Karpas-422 (cell line): ENCODE data around the gene DNAJC6. TPM values are rescaled to one million over a fixed set of nuclear protein-coding genes. Genes with fewer than 3 reads are reported as not detected.
A peak's percentile ranks its signal among the peaks of the same experiment; 100 is the strongest.

Source experiments
- DNase-seq: peaks from one replicate; pipeline ENCODE4 v3.0.0-alpha.2; 2015
- H2AFZ ChIP-seq: fragments of 200-600 bp; sonication (generic); 2 replicates; pipeline ENCODE4 v1.6.1; 2014; ENCODE audit warnings: antibody characterized with exemption, low read length, mixed read lengths
- H3K27ac ChIP-seq: fragments of 200-600 bp; sonication (generic); 2 replicates; pipeline ENCODE4 v1.5.1; 2014; ENCODE audit warnings: mild to moderate bottlenecking, low read length, moderate library complexity
- H3K27me3 ChIP-seq: fragments of 200-600 bp; sonication (generic); 2 replicates; pipeline ENCODE4 v1.6.1; 2014; ENCODE audit warnings: low read length, mixed read lengths
- H3K36me3 ChIP-seq: fragments of 200-600 bp; sonication (generic); 2 replicates; pipeline ENCODE4 v1.6.1; 2014; ENCODE audit warnings: low read length, mixed read lengths; ENCODE audit not compliant: insufficient read depth
- H3K4me1 ChIP-seq: fragments of 200-600 bp; sonication (generic); 2 replicates; pipeline ENCODE4 v1.6.1; 2014; ENCODE audit warnings: mild to moderate bottlenecking, low read length, mixed read lengths
- H3K4me2 ChIP-seq: fragments of 200-600 bp; sonication (generic); 2 replicates; pipeline ENCODE4 v1.6.1; 2014; ENCODE audit warnings: low read length, low read depth, mild to moderate bottlenecking; ENCODE audit not compliant: poor library complexity, severe bottlenecking
- H3K4me3 ChIP-seq: fragments of 200-600 bp; sonication (generic); 2 replicates; pipeline ENCODE4 v1.5.1; 2014; ENCODE audit warnings: mild to moderate bottlenecking, antibody characterized with exemption, low read length, mixed read lengths
- H3K79me2 ChIP-seq: fragments of 200-600 bp; sonication (generic); 2 replicates; pipeline ENCODE4 v1.6.1; 2014; ENCODE audit warnings: mild to moderate bottlenecking, low read length, mixed read lengths
- H3K9ac ChIP-seq: fragments of 200-600 bp; sonication (generic); 2 replicates; pipeline ENCODE4 v1.6.0; 2014; ENCODE audit warnings: low read length
- H3K9me2 ChIP-seq: fragments of 200-600 bp; sonication (generic), shearing (Covaris generic); replicated peaks from 2 replicates; pipeline ENCODE4 v1.6.0; 2014; ENCODE audit warnings: mild to moderate bottlenecking, low read length, moderate library complexity; ENCODE audit not compliant: insufficient read depth
- H3K9me3 ChIP-seq: fragments of 300-700, 200-600 bp; sonication (generic); 2 replicates; pipeline ENCODE4 v1.6.1; 2014; ENCODE audit warnings: low read length, mixed read lengths
- H4K20me1 ChIP-seq: fragments of 200-600 bp; sonication (generic); 2 replicates; pipeline ENCODE4 v1.6.1; 2014; ENCODE audit warnings: mild to moderate bottlenecking, antibody characterized with exemption, low read length, low read depth; ENCODE audit not compliant: insufficient read depth
- total RNA-seq: library from RNA; depleted of rRNA; stranded (reverse); fragments of >200 nt; shearing (Covaris generic); gene quantifications from 2 replicates; pipeline ENCODE4 v1.2.3, GENCODE V29; 2014; ENCODE audit warnings: low replicate concordance

Gene DNAJC6
- total RNA-seq, 1 experiment from 2014 or later: 0.37 TPM

GRCh38 chr1:65419681-65420589, 110.6 kb downstream of the DNAJC6 start:
- H3K4me3 ChIP-seq: peak overlapping the region; percentile 95
- no peaks in the 10 kb centered on the region for H3K9me2 ChIP-seq
- H3K9me3 ChIP-seq: no peaks in the 10 kb centered on the region
- H3K9ac ChIP-seq: peak overlapping the region; percentile 85
- H4K20me1 ChIP-seq: no peaks in the 10 kb centered on the region
- no peaks in the 10 kb centered on the region for H3K27me3 ChIP-seq
- H3K27ac ChIP-seq: no peak overlapping the region
- peak; percentile 99 for DNase-seq
- peak overlapping the region; percentile 88 for H3K4me2 ChIP-seq
- H3K79me2 ChIP-seq: peaks cover 42% of the 10 kb centered on the region
- peak overlapping the region; percentile 100 for H2AFZ ChIP-seq
- H3K36me3 ChIP-seq: 0 out of 2 replicates have a peak, but pooled peaks cover under 1% of the 10 kb centered on the region
- H3K4me1 ChIP-seq: peaks cover 38% of the 10 kb centered on the region

DNA sequence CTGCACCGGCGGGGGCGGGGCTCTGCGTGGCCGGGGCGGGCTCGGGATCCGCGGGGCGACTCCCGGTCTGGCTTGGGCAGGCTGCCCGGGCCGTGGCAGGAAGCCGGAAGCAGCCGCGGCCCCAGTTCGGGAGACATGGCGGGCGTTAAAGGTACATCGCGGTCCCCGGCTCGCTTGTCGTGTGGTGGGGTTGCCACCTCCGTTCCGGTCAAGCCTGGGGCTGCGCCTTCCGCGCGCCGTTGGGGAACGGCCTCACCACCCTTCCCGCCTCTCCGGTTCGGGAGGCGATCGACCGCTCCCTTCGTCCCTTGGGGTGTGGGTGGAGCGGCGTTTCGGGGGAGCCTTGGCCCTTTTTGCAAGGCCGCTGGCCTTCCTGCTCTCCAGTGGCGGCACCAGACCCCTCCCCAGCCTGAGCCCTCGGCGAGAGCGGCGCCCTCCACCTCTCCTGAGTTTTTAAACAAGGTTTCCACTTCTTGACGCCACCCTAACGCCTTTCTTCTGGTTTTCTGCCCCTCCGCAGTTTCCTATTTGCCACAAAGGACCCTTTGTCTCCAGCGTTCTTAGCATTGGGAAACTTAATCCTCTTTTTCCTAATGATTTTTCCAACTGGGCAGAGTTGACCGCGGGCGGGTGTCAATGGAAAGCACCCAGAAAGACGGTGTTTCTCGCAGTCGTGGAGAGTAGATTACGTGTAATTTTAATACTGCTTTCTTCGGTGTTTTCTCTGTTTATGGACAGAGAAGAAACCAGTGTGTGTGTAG, 111.4 kb downstream of the DNAJC6 start, which contains the start of the genes LEPR and LEPROT:
Gene LEPR, plus strand, starts transcription at position 79 of the 761 bp plus-strand sequence. CDS start 144,898 bp downstream, outside the sequence.
Gene LEPROT, plus strand, starts transcription at position 79 of the 761 bp plus-strand sequence. Its CDS starts 57 bp downstream, at position 136.
- Histone ChIP-seq H2AFZ (peak within 1 kb of the TSS; percentile 100), H3K4me2 (peak within 1 kb of the TSS; percentile 88), H3K4me3 (peak within 1 kb of the TSS; percentile 95), H3K27me3 (no peaks in the 10 kb centered on the region), H3K9me3 (no peaks in the 10 kb centered on the region), H3K9ac (peak within 1 kb of the TSS; percentile 85), H3K4me1 (peaks cover 38% of the 10 kb centered on the region), H4K20me1 (no peaks in the 10 kb centered on the region), H3K27ac (peak within 1 kb of the TSS; percentile 57), H3K79me2 (peaks cover 42% of the 10 kb centered on the region), H3K9me2 (no peaks in the 10 kb centered on the region), H3K36me3 (0 out of 2 replicates have a peak, but pooled peaks cover 3% of the 10 kb centered on the region)
- no peak for DNase-seq

- Histone ChIP-seq H3K9me2 (no peaks in the 10 kb centered on the region), H3K9me3 (no peaks in the 10 kb centered on the region), H3K4me3 (peak overlapping the region; percentile 95), H3K36me3 (peaks cover 3% of the 10 kb centered on the region; the same call in 1 of the 2 replicates), H3K27me3 (no peaks in the 10 kb centered on the region), H2AFZ (peak overlapping the region; percentile 22; the same call in 1 of the 2 replicates), H3K4me2 (peak overlapping the region; percentile 86), H3K9ac (peak overlapping the region; percentile 85), H4K20me1 (no peaks in the 10 kb centered on the region), H3K79me2 (peaks cover 42% of the 10 kb centered on the region), H3K27ac (peak overlapping the region; percentile 57), H3K4me1 (peaks cover 38% of the 10 kb centered on the region)
- DNase-seq: peak; percentile 65
Observed at GRCh38 chr1:65421351-65422025, 112.1 kb downstream of the DNAJC6 start.

DNA sequence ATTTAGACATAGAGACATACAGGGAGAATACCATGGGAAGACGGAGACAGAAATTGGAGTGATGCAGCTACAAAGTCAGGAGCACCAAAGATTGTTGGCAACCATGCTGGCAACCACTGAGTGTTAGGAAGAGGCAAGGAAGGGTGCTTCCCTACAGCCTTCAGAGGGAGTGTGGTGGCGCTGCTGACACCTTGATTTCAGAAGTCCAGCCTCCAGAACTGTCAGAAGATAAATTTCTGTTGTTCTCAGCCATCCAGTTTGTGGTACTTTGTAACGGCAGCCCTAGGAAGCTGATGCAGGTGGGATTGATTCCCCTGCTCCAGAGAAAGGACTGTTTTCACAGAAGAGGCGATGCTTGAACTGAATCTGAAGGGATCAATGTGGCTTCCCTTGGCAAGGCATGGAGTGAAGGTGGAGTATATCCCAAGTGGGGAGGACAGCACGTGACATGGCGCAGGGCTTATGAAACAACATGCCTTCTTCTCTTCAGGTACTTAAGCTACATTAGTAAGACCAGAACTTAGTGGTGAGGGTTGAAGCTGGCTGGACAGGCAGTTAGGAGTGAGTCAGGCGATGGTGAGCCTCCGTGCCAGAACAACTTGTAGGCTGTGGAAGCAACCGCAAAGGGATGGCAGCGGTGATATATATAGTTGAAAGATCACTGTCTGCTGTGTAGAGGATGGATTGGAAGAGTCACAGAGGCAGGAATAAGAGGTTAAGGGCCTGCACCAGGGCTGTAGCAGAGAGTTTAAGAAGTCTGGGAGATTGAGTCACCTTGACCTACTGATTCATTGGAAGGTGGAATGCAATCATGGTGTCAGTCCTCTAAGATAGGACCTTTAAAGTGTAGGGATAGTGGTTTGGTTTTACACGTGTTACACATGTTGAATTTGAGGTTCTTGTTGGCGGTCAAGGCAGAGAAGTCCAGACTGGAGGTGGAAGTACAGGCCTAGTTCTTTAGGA, 113.2 kb downstream of the DNAJC6 start:
- no peak overlapping the region for H3K27ac ChIP-seq
- H3K79me2 ChIP-seq: peaks cover 42% of the 10 kb centered on the region
- H3K9me2 ChIP-seq: no peaks in the 10 kb centered on the region

GRCh38 chr1:65423884-65424572, 114.7 kb downstream of the DNAJC6 start:
- no peak overlapping the region for H3K4me2 ChIP-seq
- no peaks in the 10 kb centered on the region for H4K20me1 ChIP-seq
- no peak for DNase-seq
- no peaks in the 10 kb centered on the region for H3K27me3 ChIP-seq
- H3K9me3 ChIP-seq: no peaks in the 10 kb centered on the region
- no peak overlapping the region for H3K27ac ChIP-seq
- no peak overlapping the region for H3K4me3 ChIP-seq
- H2AFZ ChIP-seq: no peak overlapping the region
- no peak overlapping the region for H3K9ac ChIP-seq
- H3K36me3 ChIP-seq: peaks cover 3% of the 10 kb centered on the region; the same call in 1 of the 2 replicates
- H3K9me2 ChIP-seq: no peaks in the 10 kb centered on the region
- H3K4me1 ChIP-seq: peaks cover 35% of the 10 kb centered on the region
- peaks cover 42% of the 10 kb centered on the region for H3K79me2 ChIP-seq

More for the DNA sequence above, 113.2 kb downstream of the DNAJC6 start:
- no peaks in the 10 kb centered on the region for H3K27me3 ChIP-seq
- no peak for DNase-seq
- H3K36me3 ChIP-seq: peaks cover 3% of the 10 kb centered on the region; the same call in 1 of the 2 replicates
- H3K4me1 ChIP-seq: peaks cover 38% of the 10 kb centered on the region
- H3K4me3 ChIP-seq: peak overlapping the region; percentile 95
- H3K4me2 ChIP-seq: peak overlapping the region; percentile 86
- no peaks in the 10 kb centered on the region for H4K20me1 ChIP-seq
- H3K9ac ChIP-seq: peak overlapping the region; percentile 85
- no peaks in the 10 kb centered on the region for H3K9me3 ChIP-seq
- H2AFZ ChIP-seq: no peak overlapping the region

GRCh38 chr1:65424573-65424889, 115.2 kb downstream of the DNAJC6 start:
- no peak for DNase-seq
- no peak overlapping the region for H3K9ac ChIP-seq
- H3K36me3 ChIP-seq: peaks cover 3% of the 10 kb centered on the region; the same call in 1 of the 2 replicates
- no peak overlapping the region for H3K4me2 ChIP-seq
- no peaks in the 10 kb centered on the region for H3K9me2 ChIP-seq
- H3K27ac ChIP-seq: no peak overlapping the region
- H3K4me3 ChIP-seq: no peak overlapping the region
- no peaks in the 10 kb centered on the region for H4K20me1 ChIP-seq
- peaks cover 30% of the 10 kb centered on the region for H3K4me1 ChIP-seq
- H2AFZ ChIP-seq: no peak overlapping the region
- H3K27me3 ChIP-seq: no peaks in the 10 kb centered on the region
- peaks cover 42% of the 10 kb centered on the region for H3K79me2 ChIP-seq
- no peaks in the 10 kb centered on the region for H3K9me3 ChIP-seq

DNA sequence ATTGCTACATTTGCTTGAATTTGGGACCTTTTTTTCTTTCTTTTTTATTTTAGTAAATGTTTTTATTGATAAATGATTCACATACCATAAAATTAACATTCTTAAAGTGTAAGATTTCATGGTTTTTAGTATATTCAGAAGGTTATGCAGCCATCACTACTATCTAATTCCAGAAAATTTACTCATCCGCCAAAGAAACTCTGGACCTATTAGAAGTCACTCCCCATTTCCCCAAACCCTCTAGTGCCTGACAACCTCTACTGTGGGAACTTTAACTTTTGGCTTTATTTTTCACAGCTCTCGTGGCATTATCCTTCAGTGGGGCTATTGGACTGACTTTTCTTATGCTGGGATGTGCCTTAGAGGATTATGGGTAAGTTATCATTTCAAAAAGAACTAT, 115.7 kb downstream of the DNAJC6 start:
- Histone ChIP-seq H3K9me3 (no peaks in the 10 kb centered on the region), H3K9ac (no peak overlapping the region), H3K36me3 (peaks cover 3% of the 10 kb centered on the region; the same call in 1 of the 2 replicates), H3K27me3 (no peaks in the 10 kb centered on the region), H2AFZ (no peak overlapping the region), H3K4me2 (no peak overlapping the region), H4K20me1 (no peaks in the 10 kb centered on the region), H3K79me2 (peaks cover 42% of the 10 kb centered on the region), H3K4me1 (peaks cover 26% of the 10 kb centered on the region), H3K9me2 (no peaks in the 10 kb centered on the region), H3K4me3 (no peak overlapping the region), H3K27ac (no peak overlapping the region)
- DNase-seq: no peak
